RPMI7951 (cell line): ENCODE data around the gene C7orf33. TPM values are rescaled to one million over a fixed set of nuclear protein-coding genes. Genes with fewer than 3 reads are reported as not detected.
"Not testable (repeated sequence)": the region's sequence is repeated elsewhere in the genome, so short reads cannot be mapped to it uniquely, and the experiment has no call there.

Experiments
- DNase-seq: peaks from one replicate; pipeline ENCODE4 v3.0.0-alpha.2; 2012; ENCODE audit warnings: low read depth
- total RNA-seq: library from RNA; depleted of rRNA; stranded (reverse); fragments of >200 nt; shearing (Covaris generic); gene quantifications from 2 replicates; pipeline ENCODE4 v1.2.3, GENCODE V29; 2014

C7orf33 gene
- total RNA-seq, 1 experiment from 2014 or later, result not detected

DNA sequence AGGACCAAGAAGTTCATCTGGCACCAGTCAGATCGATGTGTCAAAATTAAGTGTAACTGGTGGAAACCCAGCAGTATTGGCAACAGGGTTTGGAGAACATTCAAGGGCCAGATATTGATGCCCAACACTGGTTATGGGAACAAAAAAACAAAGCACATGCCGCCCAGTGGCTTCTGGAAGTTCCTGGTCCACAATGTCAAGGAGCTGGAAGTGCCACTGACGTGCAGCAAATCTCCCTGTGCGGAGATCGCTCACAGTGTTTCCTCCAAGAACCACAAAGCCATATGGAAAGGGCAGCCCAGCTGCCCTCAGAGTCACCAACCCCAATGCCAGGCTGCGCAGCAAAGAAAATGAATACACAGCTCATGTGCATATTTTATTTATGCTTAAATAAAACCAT, 10.1 kb upstream of the C7orf33 start:
- no peak for DNase-seq

DNA sequence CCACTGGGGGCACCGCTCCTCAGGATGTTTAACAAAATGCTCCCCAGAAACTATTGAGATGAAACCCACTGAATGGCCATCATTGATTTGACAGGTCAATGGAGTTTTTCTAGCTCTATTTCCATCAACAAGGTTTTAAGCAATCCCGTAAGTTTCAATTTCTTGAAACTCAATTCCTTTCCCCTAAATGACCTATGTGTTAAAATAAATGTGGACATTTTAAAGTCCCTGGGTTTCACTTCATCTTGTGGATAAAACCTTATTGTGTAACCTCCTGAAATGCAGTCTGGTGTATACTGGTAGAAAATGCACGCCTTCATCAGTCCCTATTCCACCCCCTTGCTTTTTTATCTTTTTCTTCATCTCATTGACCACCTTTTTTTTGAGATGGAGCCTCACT, 8.9 kb upstream of the C7orf33 start:
- no peak for DNase-seq

- DNase-seq, result no peak
These were observed 6.3 kb upstream of the C7orf33 start for GRCh38 chr7:148584154-148584827.

DNA sequence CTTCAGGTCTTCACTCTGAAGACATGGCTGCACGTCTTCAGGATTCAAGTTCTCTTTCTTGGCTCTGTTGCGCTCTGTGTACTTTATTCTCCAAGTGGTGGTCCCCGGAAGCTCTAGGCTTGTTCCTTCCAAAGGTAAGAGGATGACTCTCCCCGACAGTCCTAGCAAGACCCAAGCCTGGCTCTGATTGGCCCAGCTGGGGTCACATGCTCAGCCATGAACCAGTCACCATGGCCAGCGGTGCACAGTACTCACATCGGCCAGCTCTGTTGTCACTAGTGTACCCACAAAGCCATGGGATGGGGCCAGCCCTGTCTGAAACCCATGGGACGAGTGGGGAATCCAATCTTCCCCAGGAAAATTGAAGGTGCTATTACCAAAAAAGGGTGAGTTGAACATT, 5.2 kb upstream of the C7orf33 start:
- no peak for DNase-seq

DNA sequence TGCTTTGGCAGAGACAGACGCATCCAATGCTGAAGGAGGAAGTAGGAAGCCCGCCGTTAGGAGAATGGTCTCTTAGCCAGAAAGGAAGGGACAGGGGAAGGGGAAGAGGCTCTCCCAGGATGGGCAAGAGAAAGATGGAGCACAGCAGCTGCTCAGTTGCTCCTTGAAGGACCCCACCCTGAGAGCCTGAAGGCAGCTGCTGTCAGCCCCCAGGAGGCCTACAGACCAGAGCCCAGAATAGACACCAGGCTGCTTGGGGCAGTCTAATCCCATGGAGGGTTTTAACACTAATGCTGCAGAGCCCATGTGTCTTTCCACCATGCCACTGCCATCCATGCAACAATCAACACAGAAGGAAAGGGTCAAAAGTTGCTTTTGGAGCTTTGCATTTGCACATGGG, 3.5 kb upstream of the C7orf33 start:
- DNase-seq, result no peak

DNA sequence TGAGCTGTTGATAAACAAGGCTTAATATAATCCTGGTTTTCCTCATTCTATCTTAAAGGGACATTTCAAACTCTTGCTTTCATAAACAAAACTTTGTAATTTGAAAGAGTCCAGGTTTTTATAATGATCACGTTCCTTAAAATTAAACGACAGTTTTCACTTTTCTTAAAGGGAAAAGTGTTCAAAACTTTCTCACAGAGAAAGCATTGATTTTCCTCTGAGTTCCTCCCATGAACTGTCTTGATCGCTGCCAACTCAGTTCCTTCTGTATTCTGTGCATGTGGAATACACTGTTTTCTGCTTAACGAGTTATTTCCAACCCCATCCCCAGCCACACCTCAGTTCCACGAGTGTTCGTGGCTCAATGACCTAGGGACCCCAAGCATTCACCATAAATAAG, 2.4 kb upstream of the C7orf33 start:
- DNase-seq, result no peak

DNA sequence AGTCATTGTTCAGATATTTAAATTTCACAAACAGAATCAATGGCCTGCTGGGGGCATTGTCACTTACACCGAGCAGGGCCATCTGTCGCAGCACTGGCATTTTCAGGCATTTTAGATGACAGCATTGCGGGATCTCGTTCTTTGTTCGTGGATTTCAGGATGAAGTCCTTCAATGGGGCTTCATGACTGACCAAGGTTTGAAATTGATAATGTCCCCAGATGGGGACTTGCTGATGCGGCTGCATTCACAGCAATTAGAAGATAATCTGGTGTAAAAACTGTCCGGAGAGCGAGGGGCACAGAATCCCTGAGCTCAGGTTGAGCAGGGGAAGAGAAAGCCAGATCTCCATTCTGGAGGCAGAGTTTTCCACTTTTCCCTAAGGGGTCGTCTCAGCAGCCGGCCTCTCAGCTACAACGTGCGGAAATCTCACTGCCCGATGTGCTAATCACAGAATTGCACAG, 1.9 kb upstream of the C7orf33 start:
- no peak for DNase-seq

DNA sequence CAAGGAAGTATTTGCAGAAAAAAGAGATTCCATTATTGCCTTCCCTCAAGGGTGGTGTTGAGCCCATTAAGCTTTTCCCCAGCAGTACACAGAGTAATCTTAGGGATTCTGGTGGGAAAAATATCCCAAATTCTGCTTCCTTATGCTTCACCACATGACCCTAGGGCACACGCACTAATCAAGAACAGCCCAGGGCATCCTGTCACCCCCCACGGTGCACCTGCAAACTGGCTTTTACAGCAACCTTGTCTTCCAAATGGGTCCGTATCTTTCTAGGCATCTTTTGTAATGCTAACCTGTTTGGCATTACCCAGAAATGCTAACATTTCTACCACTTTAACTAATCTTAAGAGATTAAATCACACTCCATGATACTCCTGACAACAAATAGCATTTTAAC, 926 bp upstream of the C7orf33 start:
- DNase-seq, result no peak

DNA sequence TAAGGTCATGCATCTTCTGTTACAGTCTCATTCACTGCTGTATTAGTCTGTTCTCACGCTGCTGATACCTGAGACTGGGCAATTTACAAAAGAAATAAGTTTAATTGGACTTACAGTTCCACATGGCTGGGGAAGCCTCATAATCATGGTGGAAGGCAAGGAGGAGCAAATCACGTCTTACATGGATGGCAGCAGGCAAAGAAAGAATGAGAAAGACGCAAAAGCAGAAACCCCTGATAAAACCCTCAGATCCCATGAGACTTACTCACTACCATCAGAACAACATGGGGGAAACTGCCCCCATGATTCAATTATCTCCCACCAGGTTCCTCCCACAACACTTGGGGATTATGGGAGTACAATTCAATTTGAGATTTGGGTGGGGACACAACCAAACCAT, 5.8 kb downstream of the C7orf33 start:
- DNase-seq, result not testable (repeated sequence)

- no peak for DNase-seq
These were observed 7.8 kb downstream of the C7orf33 start for GRCh38 chr7:148598351-148598750.

DNA sequence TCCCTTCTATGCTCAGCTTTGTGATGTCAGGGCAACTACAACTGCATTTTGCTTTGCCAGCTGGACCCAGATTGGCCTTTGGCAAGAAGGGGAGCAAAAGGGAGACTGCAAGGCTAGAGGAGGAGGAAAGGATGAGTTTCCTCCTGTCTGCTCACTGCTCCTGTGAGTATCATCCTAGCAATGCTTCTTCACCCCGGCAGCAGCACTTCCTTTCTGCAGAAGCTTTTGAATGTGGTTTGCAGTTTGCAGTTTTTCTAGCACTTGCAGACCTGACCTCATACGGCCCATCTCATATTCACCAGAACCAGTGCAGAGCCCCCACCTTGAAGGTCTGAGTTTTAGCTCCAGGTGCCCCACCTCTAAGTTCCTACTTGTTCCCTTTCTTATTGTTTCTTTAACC, 14.8 kb downstream of the C7orf33 start:
- DNase-seq, result no peak

DNA sequence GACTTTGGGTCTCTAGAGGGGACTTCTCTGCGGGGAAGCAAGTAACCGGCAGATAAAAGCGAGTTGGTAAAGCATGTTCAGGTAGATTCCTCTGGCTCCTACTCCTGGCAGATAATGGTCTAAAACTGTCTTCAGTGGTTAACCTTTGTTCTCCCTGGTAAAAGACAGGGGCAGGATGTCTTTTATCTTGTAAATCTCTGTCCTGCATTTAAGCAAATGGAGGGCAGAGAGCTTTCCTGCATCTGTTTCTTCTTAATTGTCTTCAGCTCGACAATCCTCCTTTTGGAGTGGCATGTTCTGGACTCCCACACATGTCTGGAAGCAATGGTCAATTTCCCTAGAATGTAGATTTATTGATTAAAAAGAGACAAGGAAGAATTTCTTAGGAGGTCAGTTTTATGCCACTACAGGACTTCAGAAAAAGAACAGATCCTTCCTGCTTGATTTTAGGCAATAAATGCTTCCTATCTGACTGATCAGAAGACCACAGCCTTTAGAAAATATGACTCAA, 16.6 kb downstream of the C7orf33 start:
- DNase-seq, result no peak

GRCh38 chr7:148609045-148609725, 18.6 kb downstream of the C7orf33 start:
- no peak for DNase-seq

DNA sequence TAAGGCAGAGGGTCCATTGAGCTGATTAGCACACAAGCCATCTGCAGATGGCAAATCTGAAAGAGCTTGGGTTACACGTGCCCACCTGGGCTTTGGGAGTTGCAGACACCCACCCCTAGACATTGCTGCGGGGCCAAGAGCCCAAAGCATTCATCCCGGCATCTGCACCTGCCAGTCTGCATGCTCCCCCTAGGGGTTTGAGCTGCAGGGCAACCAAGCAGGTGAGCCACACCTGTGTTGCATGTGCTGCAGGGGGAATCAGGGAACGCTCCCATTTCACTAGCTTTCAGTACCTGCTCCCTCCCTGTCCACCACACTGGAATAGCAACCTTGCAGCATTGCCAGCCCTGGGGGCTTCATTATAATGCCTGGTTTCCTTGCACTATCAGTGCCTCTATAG, 21.1 kb downstream of the C7orf33 start:
- no peak for DNase-seq

- DNase-seq, result no peak
These were observed 24.6 kb downstream of the C7orf33 start for GRCh38 chr7:148615085-148615730.

DNA sequence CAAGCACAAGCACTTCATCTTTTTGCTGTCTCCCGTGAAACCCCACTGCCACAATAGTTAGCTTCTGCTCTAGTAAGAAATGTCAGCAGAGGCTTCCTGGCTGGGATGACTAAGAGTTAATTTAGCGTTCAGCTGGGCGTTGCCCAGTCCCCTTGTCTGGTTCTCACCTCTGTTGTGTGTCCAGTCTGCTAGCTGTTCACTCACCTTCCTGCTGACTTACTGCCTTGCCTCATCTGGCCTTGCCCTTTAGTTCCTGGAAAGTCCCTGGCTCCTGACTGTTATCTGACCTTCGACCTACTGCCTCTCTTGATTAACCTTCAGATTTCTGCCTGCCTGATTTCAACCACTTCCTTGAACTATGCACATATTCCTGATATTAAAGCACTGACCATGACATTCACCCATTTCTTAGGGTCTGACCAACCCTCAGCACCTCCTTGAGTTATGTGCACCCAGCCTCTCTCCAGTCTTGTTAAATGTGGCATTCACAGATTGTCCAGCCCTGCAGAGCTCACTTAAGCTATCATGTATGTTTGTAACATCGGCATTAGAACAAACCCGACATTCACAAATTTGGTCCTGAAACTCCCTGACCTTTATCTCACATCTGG, 30.3 kb downstream of the C7orf33 start:
- DNase-seq, result peak; percentile 25

DNA sequence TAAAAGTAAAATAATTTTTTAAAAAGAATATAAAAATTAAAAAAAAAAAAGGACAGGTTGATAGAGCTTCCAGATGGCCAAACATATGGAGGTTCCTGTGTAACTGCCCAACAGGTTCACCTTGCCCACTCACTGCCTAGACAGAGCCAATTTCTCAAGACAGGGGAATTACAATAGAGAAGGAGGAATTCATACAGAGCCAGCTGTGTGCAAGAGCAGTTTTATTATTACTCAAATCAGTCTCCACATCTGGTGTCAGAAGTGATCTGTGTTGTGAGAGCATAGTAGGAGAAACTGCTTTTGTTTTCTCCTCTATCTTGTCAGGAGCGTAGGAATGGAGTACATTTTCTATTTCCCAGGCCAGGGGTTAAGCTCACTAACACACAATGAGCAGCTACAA, 31.0 kb downstream of the C7orf33 start:
- no peak for DNase-seq

DNA sequence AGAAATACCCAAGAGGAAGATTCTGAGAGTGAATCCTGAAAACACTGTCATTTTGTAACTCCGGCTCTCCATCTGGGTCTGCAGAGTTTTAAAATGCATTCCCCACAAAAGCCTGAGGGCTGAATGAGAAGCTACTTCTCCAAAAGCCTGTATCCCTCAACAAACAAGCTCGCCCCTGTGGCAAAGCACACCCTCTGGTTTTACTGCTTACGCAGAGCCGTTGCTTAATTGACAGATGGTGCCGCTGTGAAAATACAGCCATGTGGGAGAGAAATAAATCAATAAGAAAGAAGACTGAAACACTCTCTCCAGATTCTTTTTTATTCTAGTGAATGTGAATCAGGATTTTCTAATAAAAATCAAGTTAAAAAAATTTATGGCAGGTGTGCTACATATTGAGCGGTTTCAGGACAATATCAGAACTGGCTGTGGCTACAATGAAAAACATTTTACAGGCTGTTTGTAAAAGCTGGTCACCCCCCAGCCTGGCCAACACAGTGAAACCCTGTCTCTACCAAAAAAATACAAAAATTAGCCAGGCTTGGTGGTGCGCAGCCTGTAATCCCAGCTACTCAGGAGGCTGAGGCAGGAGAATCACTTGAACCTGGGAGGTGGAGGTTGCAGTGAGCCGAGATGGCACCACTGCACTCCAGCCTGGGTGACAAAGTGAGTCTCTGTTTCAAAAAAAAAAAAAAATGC, 32.5 kb downstream of the C7orf33 start:
- DNase-seq, result peak; percentile 46

GRCh38 chr7:148623586-148624282, 33.2 kb downstream of the C7orf33 start:
- DNase-seq, result peak; percentile 86

- DNase-seq, result peak; percentile 53
These were observed 34.2 kb downstream of the C7orf33 start for GRCh38 chr7:148624735-148625134.

- DNase-seq, result no peak
These were observed 34.8 kb downstream of the C7orf33 start for GRCh38 chr7:148625342-148625741.
